WTC11 (cell line): ENCODE measurements around the gene RBPMS2.

Experiments used
- CREB1 ChIP-seq: sonication (generic); formaldehyde crosslinking; IDR thresholded peaks from 2 replicates; pipeline ENCODE4 v1.8.0; 2023; ENCODE audit warnings: mild to moderate bottlenecking, missing genetic modification reagents
- IRF2 ChIP-seq: sonication (generic); formaldehyde crosslinking; IDR thresholded peaks from 2 replicates; pipeline ENCODE4 v1.8.0; 2022; ENCODE audit warnings: low read depth, missing genetic modification reagents, borderline replicate concordance
- JUN ChIP-seq: sonication (generic); formaldehyde crosslinking; IDR thresholded peaks from 2 replicates; pipeline ENCODE4 v1.8.0; 2023; ENCODE audit warnings: mild to moderate bottlenecking, missing genetic modification reagents
- ZNF232 ChIP-seq: sonication (generic); formaldehyde crosslinking; IDR thresholded peaks from 2 replicates; pipeline ENCODE4 v1.8.0; 2022; ENCODE audit warnings: mild to moderate bottlenecking, missing genetic modification reagents
- ZNF416 ChIP-seq: fragments of 250-450 bp; sonication (Bioruptor Pico); IDR thresholded peaks from 2 replicates; pipeline ENCODE4 v1.9.0; 2021; ENCODE audit warnings: mild to moderate bottlenecking, inconsistent platforms
- TF ChIP-seq, protein P1 (sequence below): fragments of 250-450 bp; sonication (Bioruptor Pico); IDR thresholded peaks from 2 replicates; pipeline ENCODE4 v1.9.0; 2021; ENCODE audit warnings: mild to moderate bottlenecking
- TF ChIP-seq, protein P2 (sequence below): sonication (generic); formaldehyde crosslinking; IDR thresholded peaks from 2 replicates; pipeline ENCODE4 v1.8.1; 2023; ENCODE audit warnings: mild to moderate bottlenecking, missing genetic modification reagents
- TF ChIP-seq, protein P3 (sequence below): fragments of 200-600 bp; IDR thresholded peaks from 2 replicates; pipeline ENCODE4 v1.8.0; 2022; ENCODE audit warnings: antibody characterized with exemption
- TF ChIP-seq, protein P4 (sequence below): sonication (generic); formaldehyde crosslinking; conservative IDR thresholded peaks from 2 replicates; pipeline ENCODE4 v1.8.1; 2023; ENCODE audit warnings: mild to moderate bottlenecking, low read depth, missing genetic modification reagents, moderate library complexity

DNA sequence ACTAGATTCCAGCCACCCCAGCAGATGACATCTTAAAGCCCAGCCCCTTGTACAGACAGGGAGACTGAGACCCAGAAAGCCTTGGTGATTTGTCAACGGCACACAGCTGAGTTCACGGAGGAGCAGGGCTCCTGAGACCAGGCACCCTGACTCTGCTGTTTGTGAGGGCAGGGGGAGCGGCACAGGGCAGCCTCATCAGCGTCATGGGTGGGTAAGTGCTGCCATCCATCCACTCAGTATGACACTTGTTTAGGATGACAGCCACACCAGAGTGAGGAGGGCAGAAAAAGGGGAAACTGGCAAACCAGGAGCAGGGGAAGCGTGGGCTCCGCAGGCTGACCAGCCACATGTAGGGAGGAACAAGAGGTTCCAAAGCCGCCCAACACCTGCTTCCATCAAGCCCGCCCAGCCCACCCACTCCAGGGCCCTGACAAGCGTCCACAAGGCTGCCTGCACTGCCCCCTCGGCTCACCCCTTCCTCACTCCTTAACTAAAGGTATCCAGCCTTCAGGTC is 19.9 kb downstream of the RBPMS2 start:
- no peak for TF ChIP-seq JUN (CRISPR knock-in tag)
- TF ChIP-seq, protein P1, sequence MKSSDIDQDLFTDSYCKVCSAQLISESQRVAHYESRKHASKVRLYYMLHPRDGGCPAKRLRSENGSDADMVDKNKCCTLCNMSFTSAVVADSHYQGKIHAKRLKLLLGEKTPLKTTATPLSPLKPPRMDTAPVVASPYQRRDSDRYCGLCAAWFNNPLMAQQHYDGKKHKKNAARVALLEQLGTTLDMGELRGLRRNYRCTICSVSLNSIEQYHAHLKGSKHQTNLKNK (CRISPR knock-in tag), result no peak
- TF ChIP-seq, protein P2, sequence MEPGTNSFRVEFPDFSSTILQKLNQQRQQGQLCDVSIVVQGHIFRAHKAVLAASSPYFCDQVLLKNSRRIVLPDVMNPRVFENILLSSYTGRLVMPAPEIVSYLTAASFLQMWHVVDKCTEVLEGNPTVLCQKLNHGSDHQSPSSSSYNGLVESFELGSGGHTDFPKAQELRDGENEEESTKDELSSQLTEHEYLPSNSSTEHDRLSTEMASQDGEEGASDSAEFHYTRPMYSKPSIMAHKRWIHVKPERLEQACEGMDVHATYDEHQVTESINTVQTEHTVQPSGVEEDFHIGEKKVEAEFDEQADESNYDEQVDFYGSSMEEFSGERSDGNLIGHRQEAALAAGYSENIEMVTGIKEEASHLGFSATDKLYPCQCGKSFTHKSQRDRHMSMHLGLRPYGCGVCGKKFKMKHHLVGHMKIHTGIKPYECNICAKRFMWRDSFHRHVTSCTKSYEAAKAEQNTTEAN (CRISPR knock-in tag), result no peak
- TF ChIP-seq, protein P3, sequence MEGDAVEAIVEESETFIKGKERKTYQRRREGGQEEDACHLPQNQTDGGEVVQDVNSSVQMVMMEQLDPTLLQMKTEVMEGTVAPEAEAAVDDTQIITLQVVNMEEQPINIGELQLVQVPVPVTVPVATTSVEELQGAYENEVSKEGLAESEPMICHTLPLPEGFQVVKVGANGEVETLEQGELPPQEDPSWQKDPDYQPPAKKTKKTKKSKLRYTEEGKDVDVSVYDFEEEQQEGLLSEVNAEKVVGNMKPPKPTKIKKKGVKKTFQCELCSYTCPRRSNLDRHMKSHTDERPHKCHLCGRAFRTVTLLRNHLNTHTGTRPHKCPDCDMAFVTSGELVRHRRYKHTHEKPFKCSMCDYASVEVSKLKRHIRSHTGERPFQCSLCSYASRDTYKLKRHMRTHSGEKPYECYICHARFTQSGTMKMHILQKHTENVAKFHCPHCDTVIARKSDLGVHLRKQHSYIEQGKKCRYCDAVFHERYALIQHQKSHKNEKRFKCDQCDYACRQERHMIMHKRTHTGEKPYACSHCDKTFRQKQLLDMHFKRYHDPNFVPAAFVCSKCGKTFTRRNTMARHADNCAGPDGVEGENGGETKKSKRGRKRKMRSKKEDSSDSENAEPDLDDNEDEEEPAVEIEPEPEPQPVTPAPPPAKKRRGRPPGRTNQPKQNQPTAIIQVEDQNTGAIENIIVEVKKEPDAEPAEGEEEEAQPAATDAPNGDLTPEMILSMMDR, result no peak
- TF ChIP-seq ZNF232 (CRISPR knock-in tag), result no peak
- TF ChIP-seq, protein P4, sequence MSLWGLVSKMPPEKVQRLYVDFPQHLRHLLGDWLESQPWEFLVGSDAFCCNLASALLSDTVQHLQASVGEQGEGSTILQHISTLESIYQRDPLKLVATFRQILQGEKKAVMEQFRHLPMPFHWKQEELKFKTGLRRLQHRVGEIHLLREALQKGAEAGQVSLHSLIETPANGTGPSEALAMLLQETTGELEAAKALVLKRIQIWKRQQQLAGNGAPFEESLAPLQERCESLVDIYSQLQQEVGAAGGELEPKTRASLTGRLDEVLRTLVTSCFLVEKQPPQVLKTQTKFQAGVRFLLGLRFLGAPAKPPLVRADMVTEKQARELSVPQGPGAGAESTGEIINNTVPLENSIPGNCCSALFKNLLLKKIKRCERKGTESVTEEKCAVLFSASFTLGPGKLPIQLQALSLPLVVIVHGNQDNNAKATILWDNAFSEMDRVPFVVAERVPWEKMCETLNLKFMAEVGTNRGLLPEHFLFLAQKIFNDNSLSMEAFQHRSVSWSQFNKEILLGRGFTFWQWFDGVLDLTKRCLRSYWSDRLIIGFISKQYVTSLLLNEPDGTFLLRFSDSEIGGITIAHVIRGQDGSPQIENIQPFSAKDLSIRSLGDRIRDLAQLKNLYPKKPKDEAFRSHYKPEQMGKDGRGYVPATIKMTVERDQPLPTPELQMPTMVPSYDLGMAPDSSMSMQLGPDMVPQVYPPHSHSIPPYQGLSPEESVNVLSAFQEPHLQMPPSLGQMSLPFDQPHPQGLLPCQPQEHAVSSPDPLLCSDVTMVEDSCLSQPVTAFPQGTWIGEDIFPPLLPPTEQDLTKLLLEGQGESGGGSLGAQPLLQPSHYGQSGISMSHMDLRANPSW, result no peak
- TF ChIP-seq ZNF416 (CRISPR knock-in tag), result no peak
- no peak for TF ChIP-seq CREB1 (CRISPR knock-in tag)
- TF ChIP-seq IRF2 (CRISPR knock-in tag), result no peak
